NCI-H524 (cell line): Measurements from ENCODE around the gene DUS1L.

Experiments used
- DNase-seq, 2 experiments: peaks; one replicate each; lab custom pipeline; 2025; lab: John Stamatoyannopoulos, UW

DUS1L gene

DNA sequence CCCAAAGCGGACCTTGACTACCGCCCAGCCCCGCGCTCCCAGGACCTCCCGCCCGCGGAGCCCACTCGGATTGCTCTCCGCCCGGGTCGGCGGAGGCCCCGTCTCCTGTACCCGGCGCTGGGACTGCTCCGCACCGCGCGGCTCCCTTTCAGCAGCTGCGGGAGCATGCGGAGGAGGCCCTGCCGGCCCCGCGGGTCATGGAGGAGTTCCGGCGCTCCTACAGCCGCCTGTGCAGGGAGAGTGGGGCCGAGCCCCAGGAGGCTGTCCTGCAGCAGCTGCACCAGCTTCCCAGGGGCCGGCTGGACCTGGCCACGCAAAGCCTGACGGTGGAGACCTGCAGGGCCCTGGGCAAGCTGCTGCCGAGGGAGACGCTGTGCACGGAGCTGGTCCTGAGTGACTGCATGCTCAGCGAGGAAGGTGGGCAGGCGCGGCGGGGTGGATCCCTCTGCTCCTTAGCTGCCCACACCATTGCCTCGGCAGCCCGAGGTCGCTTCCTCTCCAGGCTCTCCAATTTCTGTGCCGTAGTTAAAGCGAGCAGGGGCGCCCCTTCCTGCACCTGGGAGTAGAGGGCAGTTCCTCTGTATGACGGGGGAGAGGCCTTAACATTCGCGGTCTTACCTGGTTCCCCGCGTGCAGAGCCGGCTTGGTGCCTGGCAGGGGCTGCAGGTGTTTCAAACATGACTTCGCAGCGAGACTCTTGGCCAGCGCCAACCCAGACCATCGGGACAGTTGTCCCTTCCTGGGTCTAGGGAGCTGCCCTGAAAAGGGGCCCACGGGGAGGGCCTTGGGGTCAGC lies 42.0 kb downstream of the DUS1L start:
- DNase-seq: peak; percentile 53 to 69

DNA sequence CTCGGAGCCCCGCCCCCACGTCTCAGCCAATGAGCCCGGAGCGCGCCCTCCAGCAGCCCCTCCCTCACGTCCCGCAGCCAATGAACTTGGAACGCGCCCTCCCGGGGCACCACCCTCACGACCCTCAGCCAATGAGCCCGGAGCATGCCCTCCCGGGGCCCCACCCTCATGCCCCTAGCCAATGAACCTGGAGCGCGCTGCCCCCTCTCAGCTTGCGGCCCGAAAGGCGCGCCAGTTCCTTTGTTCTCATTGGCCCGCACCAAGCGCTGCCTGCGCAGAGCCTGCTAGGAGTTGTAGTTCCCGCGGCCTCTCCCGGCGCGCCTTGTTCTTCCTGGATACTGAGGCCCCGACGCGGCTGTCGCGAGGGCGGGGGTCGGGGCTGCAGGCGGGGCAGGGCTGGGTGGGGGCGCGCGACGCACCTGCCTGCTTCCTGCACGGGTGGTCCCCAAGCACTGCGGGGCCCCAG lies 42.6 kb downstream of the DUS1L start, which contains the start of gene LRRC45:
Gene LRRC45, plus strand, starts transcription at position 325 of the 466 bp plus-strand sequence. CDS start 339 bp downstream, outside the sequence.
- DNase-seq: peak; percentile 100

DNA sequence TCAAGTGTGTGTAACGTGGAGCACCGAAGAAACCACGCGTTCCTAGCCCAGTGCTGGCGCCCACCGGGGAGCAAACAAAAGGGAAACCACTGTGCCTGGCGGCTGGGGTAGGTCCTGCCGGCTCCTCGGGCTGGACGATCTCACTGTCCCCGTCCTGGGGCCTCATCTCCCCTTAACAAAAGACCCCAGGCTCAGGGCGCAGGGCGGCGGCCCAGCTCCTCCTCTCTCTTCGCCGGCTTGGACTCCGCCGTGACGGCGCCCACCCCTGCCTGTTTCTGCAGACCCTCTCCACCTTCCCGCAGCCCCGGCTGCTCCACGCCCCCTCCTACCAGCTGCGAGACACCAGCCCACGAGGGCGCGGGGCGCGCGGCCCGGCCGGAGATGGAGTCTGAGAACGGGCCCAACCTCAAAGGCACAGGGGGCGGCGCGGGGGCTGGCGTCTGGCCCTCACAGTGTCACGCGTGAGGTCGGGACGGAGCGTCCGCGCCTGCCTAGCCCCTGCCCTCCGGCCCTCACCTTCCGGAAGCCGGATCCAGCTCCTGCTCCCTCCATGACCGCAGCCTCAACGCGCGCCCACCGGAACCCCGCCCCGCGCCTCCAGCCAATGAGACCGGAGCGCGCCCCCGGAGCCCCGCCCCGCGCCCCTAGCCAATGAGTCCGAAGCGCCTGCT lies 43.2 kb downstream of the DUS1L start, which contains the start of gene CENPX:
Gene CENPX, minus strand, starts transcription at position 569 of the 671 bp plus-strand sequence. Its CDS starts 17 bp downstream, at position 552.
- DNase-seq: no peak

DNA sequence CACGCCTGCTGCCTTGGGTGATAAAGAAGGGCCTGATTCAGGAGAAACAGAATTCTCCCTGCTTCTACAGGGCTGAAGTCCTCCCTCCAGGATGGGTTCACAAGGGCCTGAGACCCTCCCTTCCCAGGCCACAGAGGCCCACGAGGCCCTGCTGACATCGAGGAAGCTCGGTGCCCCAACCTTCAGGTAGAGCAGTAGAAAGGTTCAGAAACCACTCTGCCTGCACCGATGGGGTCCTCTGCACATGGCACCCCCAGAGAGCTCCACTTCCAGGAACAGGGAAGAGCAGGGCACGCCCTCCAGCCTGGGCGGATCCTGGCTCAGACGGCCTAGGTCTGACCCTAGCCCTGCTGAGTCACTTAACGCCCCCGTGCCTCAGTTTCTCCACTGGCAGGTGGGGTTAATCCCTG lies 43.7 kb downstream of the DUS1L start:
- no peak for DNase-seq

DNA sequence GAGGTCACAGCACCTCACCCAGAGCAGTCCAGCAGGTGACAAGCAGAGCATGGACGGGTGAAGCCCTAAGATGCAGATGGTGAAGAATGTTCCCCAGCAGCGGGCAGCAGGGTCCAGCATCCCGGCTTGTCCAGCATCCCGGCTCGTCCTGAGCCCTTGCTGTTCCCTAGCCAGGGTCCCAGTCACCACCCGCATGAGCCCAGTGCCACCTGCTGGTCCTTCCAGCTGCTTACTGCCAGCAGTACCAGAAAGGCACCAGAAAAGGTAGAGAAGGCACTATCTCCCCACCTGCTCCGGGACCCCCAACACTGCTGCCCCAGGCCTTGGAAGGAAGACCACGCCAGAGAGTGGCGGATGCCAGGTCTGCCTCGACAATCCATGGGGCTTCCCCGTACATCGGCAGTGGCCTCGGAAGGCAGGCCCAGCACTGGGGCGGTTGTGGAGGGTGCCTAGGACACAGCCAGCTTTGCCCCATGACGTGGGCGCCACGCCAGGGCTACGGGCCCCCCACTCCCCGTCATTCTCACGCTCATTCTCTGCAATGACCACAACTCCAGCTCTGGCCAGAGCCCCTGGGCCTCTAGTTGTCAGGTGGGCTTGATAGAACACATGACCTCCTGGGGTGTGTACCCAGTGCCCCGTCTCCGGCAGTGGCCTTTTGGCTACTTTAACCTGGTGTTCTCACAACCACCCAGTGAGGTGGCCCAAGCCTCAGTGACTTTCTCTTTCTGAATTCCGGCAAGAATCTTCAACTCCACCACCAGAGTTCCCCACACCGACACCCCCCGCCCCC lies 44.3 kb downstream of the DUS1L start:
- DNase-seq: peak; percentile 68 to 88

DNA sequence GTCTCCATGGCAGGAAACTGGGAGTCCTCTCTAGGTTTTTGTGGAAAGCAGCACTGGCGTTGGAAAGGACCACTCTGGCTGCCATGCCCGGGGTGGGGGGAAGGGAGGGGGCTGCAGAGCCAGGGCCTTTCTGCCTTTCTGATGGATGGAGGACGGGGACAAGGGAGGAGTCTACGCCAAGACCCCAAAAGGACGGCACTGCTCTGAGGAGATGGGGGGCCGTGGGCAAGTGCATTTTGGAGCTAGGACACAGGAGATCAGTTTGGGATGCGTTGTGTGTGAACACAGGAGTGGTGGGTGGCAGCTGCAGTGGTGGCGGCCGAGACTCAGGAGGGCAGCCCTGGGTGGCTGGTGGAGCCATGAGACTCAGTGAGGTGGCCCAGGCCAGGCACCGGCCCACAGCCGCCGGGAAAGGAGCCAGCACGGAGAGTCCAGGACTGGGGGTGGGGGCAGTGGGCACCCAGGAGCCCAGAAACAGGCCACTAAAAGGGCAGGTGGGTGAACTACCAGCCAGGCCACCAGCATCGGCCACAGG lies 45.0 kb downstream of the DUS1L start:
- DNase-seq: no peak

DNA sequence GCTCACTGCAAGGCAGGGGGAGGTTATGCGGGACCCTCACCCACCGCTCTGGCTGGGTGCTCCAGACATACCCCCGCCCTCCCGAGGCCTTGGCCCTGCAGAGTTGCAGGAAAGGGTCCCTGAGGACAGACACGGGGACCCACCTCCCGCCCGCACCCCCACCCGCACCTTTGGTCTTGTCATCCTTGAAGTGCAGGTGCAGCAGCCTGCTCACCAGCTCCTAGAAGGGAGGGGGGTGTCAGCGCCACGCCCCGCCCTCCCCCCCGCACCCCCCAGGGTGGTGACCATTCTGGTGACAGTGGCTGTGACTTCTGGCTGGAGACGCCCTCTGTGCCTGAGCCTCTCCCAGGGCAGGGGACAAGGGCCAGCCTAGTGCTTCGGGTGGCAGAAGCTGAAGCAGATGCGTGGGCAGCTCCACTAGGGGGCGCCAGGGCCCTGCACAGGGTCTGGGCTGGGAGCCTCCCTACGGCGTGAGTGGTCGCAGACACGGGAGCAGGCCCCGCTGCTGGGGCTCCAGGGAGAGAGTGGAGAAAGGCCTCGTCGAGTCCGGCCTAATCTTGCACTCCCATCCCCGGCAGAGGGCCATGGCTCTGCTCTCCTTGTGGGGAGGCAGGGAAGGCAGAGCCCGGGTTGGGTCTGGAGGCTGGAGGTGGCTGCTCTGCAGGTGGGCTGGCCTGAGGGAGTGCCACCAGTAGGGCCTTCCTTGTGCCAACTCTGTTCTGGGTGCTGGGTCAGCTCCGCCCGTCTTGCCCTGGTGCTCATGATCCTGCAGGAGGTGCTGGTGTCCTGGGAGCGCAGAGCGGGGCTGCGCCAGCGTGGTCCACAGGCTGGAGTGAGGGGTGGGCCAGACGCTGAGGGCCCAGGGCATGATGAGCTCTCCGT lies 45.7 kb downstream of the DUS1L start:
- DNase-seq: peak; percentile 48 to 79

DNA sequence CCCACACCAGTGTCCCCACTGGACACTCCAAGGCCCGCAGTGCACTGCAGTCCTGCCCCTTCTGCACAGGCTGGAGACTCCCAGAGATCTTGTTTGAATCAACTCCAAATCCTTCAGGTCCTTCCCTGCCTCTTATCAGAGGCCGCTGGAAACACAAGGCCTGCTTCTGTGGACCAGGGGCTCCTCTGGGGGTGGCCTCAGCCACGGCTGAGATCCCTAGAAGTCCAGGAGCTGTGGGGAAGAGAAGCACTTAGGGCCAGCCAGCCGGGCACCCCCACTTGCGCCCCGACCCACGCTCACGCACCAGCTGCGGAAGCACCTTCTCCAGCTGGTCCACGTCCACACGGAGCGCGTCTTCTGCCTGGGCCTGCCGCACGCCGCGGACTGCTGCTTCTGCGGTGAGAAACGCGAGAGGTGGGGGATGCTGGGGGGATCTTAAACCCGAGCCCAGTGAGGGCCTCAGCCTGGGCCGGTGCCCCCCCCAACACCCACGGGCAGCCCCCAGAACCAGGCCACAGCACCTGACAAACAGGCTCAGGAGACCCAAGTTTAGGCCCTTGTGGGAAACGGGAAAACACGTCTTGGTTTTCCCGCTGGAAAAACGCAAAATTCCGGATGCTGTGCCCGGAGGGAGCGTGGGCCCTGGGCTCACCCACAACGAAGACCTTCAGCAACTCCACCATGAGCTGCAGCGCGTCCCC lies 46.5 kb downstream of the DUS1L start:
- DNase-seq: no peak

DNA sequence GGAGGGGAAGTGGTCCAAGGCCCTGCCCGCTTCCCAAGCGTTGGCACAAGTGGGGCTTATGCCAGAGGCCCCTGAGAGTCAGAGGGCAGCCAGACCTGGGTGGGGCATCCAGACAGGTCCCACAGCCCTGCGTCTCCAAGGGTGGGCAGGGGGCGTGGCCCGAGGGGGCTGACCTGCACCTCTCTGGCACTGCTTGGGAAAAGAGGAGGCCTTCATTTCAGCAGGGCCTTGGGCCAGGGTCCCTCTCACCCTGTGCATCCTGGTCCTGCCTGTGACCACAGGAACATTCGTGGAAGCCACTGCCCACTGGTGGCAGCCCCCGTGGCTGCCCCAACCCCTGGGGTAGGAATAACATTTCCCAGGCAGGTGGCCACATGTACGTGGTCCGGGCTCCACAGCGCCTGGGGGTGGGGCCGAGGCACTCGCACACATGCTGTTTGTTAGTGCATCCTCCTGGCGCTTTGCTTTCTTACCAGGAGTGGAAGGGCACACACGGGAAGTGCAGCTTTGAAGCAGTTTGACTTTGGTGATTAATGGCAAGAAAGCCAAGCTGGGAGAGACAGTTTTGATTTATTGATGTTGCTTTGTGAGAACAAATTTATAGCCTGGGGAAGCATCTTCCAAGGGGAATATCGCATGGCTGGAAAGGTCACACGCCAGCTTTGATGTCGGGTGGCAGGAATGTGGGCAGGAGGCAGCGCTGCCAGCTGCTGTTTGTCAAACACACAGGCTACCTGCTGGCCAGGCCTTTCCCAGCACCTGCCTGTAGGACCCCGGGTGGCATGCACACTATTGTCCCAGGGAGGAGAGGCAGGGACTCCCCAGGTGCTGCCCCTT lies 47.2 kb downstream of the DUS1L start:
- DNase-seq: no peak

DNA sequence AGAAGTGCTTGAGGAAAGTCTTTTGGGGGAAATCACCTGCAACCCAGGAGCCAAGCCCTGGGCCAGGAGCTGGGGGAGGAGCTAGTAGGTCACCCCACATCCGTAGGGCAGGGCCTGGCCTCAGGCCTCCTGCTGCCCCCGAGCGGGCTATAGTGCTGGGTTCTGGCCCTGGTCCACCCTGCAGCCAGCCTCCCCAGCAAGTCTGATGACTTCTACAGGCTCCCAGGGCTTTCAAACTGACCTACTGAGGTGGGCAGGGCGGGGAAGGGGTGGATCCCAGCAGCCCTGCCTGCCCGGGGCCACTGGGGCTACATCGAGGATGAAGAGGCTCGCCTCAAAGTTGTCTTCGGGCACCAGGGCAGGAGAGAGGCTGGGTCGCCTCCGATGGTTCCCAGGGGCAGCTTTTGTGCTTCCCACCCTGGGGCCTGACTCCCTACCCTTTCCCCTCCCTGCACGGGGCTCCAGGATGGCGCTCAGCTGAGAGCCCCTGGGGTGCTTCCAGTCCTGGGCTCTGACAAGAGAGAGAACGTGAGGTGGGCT lies 47.9 kb downstream of the DUS1L start:
- no peak for DNase-seq

DNA sequence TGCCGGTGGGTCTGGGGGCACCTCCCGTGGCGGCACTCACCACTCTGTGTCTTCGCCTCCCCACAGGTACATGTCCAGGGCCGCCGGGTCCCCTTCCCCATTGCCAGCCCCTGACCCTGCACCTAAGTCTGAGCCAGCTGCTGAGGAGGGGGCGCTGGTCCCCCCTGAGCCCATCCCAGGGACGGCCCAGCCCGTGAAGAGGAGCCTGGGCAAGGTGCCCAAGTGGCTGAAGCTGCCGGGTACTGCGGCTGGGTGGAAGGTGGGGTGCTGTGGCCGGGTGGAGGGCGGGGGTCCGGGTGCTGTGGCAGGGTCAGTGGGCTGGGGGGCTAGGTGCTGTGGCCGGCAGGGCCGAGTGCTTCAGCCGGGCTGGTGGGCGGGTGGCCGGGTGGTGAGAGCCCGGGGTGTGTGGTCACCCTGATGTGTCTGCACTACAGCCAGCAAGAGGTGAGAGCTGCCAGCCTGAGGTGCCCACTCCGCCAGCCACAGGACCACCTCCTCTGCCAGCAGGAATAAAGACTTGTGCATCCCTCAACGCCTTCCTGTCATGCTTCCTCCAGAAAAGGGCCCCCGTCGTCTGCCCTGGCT lies 48.6 kb downstream of the DUS1L start:
- no peak for DNase-seq

DNA sequence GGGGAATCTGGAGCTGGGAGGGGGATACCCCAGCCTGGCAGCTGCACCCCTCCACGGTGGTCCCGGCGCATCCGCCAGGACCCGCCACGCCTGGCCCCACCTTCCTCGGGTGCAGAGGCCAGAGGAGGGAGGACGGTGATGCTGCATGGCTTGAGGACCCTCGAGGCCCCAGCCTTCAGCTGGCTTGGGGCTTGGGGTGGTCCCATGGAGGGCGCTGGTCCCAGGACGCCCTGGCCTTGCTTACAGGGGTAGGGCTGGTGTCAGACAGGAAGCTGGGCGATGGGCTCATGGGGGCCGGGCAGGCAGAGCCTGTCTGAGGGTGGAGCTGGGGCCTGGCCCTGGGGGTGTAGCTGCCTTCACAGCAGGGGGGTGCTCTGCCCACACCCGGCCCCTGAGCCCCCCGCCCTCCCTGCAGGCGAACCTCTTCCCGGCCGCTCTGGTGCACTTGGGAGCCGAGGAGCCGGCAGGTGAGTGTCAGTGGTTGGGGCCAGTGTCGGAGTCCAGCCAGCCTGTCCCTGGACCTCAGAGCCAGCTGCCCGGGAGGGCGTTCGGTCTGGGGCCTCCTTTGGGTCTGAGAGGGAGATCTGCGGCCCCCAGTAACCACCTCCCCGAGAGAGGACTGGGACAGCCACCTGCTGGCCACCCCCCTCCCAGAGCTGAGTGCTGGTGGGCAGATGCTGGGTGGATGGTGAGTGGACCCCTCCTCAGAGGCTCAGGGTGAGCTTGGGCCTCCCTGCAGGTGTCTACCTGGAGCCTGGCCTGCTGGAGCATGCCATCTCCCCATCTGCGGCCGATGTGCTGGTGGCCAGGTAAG lies 49.3 kb downstream of the DUS1L start:
- DNase-seq: no peak

DNA sequence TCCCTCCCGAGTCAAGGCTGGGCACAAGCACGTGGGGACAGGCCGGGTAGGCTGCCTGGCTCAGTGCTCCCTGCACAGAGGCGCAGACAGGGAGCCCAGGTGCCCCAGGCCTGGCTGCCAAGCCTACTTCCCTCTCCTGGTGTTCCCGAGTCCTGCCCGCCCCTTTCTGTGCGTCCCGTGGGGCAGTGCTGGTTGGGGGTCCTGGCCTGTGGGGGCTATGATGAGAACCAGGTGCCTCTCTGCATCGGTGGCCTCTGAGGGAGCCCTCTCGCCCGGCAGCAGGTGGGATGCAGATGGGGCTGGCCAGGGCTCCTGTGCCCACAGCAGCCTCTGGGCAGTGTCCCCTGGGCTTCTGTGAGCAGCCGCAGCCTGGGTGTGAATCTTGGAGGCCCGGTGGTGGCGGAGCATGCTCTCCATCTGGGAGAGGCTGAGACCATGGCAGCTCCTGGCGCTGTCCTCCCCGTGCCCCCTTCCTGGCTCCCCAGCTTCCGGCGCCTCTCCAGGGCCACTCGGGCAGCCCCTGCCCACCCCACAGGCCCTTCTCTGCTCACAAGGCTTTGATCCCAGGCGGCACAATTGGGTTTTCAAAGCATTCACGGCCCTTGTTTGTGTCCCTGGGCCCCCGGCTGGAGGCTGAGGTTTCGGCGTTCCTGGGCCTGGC lies 50.2 kb downstream of the DUS1L start:
- no peak for DNase-seq

DNA sequence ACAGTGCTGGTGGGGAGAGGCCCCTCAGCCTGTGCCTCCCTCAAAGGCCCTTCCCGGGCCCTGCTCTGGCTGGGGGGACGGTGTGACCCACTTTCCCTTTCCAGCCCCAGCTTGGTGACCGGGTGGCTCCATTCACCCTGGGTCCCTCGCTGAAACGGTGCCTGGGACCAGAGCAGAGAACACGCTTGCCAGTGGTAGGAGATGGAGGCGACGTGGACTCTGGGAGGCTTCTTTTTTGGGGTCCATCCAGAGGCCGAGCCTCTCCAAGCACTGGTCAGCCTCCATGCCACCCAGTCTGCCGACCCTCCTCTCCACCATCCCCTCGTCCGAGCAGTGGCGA lies 50.7 kb downstream of the DUS1L start:
- DNase-seq: no peak

DNA sequence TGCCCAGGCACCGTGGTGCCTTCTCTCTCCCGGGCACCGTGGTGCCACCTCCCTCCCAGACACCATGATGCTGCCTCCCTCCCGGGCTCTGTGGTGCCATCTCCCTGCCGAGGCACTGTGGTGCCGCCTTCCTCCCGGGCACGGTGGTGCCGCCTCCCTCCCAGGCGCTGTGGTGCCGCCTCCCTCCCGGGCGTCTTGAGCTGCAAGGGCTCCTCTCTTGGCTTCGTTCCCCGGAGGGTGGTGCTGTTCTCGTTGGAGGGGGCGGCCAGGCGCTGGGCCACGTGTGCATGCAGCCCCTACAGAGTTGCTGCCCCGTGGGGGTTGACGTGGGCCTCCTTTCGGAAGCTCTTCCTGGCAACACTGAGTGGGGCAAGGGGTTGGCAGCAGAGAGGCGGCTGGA lies 51.2 kb downstream of the DUS1L start:
- no peak for DNase-seq

DNA sequence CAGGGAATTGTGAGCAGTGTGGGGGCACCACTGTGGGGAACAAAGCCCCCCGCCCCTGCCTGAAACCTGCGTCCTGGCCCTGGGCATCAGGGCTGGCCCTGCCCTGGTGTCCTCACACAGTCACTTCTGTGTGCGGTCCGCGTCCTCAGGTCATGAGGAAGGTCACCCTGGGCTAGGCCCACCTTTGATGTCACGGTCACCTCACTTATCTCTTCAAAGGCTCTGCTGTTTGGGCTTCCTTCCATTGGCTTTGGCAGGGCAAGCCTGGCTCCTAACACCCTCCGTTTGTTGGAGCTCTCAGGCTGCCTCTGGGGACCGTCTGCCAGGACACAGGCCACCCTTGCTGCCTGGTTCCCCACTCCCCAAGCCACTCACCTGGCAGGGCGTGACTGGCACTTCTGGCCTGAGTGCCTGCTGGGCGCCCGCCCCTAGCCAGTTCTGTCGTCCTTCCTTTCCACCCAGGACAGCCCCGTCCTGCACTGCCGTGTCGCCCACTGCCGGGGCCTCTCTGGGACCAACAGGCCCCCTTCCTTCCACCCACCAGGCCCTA lies 51.8 kb downstream of the DUS1L start:
- no peak for DNase-seq

DNA sequence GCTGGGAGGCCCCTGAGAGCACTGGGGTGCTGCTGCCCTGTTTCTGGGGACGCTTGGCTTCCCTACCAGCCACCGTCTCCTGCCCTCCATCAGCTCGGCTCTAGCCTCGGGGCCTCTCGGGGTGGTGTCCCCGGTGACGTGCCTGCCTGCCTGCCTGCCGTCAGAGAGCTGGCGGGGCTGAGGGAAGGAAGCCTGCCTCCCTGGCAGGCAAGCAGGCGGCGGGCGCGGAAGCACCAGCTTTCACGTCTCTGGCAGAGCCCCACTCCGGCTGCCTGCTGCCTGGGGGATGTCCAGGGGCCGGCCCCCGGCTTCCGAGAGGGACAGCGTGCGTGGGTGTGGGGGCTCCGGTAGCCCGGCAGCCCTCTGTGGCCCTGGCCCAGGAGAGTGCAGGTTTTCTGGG lies 52.3 kb downstream of the DUS1L start:
- no peak for DNase-seq
